Measurements from ENCODE around the gene PLEKHA7. TPM values are rescaled to one million over a fixed set of nuclear protein-coding genes. Genes with fewer than 3 reads are reported as not detected.
"Not testable (repeated sequence)": the region's sequence is repeated elsewhere in the genome, so short reads cannot be mapped to it uniquely, and the experiment has no call there.

Gene PLEKHA7
- total RNA-seq, 1 donor from 2014 or later, result 45.9 TPM

DNA sequence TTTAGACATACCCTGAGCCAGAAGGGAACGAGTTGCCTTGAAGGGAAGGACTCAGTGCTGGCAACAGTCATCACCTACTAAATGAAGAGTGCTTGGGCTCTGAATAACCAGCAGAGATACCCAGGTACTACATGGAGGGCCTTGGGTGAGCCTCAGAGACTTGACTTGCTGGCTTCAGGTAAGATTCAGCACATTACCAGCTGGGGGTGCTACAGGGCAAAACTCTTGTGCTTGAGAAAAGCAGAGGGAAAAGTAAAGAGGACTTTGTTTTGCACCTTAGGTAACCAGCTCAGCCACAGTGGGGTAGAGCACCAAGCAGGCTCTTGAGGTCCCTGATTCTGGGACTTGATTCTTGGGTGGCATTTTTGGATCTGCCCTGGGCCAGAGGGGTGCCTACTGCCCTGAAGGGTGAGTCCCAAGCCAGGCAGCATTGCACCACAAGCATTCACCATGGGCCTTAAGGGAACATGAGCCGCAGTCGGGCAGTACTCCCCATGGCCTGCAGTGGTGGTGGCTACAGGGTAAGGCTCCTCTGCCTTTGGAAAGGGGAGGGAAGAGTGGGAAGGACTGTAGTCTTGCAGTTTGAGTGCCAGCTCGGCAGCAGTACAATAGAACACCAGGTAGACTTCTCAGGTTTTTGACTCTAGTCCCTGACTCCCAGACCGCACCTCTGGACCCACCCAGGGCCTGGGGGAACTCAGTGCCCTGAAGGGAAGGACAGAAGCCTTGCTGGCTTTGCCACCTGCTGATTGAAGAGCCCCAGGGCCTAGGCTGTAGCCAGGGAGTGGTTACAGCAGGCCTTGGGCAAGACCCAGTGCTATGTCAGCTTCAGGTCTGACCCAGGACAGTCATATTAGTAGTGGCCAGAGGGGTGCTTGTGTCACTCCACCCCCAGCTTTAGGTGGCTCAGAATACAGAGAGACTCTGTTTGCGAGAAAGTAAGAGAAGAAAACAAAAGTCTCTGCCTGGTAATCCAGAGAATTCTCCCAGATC lies 22.7 kb upstream of the PLEKHA7 start:
- Histone ChIP-seq H3K9me3 (no peaks in the 10 kb centered on the region), H3K4me1 (no peaks in the 10 kb centered on the region), H3K4me3 (no peak overlapping the region), H3K27ac (no peak overlapping the region), H3K27me3 (no peaks in the 10 kb centered on the region), H3K36me3 (no peaks in the 10 kb centered on the region)
- DNase-seq (ENCODE audit: extremely low spot score in 2 of 2), result no peak
- TF ChIP-seq, protein P1, sequence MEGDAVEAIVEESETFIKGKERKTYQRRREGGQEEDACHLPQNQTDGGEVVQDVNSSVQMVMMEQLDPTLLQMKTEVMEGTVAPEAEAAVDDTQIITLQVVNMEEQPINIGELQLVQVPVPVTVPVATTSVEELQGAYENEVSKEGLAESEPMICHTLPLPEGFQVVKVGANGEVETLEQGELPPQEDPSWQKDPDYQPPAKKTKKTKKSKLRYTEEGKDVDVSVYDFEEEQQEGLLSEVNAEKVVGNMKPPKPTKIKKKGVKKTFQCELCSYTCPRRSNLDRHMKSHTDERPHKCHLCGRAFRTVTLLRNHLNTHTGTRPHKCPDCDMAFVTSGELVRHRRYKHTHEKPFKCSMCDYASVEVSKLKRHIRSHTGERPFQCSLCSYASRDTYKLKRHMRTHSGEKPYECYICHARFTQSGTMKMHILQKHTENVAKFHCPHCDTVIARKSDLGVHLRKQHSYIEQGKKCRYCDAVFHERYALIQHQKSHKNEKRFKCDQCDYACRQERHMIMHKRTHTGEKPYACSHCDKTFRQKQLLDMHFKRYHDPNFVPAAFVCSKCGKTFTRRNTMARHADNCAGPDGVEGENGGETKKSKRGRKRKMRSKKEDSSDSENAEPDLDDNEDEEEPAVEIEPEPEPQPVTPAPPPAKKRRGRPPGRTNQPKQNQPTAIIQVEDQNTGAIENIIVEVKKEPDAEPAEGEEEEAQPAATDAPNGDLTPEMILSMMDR (IDR thresholded peaks at IDR 0.05), result no peak
- TF ChIP-seq POLR2AphosphoS5 (IDR thresholded peaks at IDR 0.05; ENCODE audit: insufficient read depth in 1 of 2, low read depth in 1 of 2) (no peak), POLR2A (IDR thresholded peaks at IDR 0.05) (no peak)
- intact Hi-C loops (cut with DNase I), result no loop called here

DNA sequence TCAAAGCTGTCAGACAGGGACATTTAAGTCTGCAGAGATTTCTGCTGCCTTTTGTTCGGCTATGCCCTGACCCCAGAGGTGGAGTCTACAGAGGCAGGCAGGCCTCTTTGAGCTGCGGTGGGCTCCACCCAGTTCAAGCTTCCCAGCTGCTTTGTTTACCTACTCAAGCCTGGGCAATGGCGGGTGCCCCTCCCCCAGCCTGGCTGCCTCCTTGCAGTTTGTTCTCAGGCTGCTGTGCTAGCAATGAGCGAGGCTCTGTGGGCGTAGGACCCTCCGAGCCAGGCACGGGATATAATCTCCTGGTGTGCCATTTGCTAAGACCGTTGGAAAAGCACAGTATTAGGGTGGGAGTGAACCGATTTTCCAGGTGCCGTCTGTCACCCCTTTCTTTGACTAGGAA lies 19.8 kb upstream of the PLEKHA7 start:
- H3K4me3 ChIP-seq; H3K27ac ChIP-seq; H3K27me3 ChIP-seq; intact Hi-C loops (cut with DNase I); H3K9me3 ChIP-seq; H3K4me1 ChIP-seq; DNase-seq (ENCODE audit: extremely low spot score in 2 of 2); H3K36me3 ChIP-seq: not testable (repeated sequence)

DNA sequence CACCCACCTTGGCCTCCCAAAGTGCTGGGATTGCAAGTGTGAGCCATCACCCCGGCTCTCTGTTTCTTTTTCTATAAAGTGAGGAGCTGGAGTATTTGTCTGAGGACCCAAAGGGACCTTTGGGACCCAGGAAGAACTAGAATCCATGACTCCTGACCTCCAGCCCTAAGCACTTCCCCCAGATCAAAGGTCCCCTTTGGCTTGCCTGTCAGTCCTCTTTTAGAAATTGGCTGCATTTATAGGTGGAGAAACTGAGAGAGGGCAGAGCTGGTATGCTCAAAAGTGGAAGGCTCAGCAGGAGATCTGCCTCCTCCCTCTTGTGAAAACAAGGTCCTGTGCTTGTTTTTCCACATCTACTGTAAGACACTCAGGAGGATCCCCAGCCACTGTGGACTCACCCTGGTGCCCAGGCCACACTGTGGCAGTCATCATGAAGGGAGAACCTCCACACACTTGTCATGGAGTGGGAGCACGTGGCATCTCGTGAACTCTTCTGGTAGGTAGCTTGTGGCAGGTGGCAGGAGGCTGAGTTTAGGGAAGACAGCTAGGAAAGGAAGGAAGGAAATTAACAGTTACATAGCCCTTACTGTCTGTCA lies 12.4 kb upstream of the PLEKHA7 start:
- H3K4me1 ChIP-seq, result no peaks in the 10 kb centered on the region
- intact Hi-C loops (cut with DNase I), result no loop called here
- DNase-seq (ENCODE audit: extremely low spot score in 2 of 2), result no peak
- TF ChIP-seq POLR2AphosphoS5 (IDR thresholded peaks at IDR 0.05; ENCODE audit: insufficient read depth in 1 of 2, low read depth in 1 of 2), result no peak
- TF ChIP-seq POLR2A (IDR thresholded peaks at IDR 0.05), result no peak
- TF ChIP-seq, protein P1 (IDR thresholded peaks at IDR 0.05), result no peak
- no peaks in the 10 kb centered on the region for H3K9me3 ChIP-seq
- no peaks in the 10 kb centered on the region for H3K27me3 ChIP-seq
- H3K27ac ChIP-seq, result no peak overlapping the region
- H3K36me3 ChIP-seq, result no peaks in the 10 kb centered on the region
- H3K4me3 ChIP-seq, result no peak overlapping the region

DNA sequence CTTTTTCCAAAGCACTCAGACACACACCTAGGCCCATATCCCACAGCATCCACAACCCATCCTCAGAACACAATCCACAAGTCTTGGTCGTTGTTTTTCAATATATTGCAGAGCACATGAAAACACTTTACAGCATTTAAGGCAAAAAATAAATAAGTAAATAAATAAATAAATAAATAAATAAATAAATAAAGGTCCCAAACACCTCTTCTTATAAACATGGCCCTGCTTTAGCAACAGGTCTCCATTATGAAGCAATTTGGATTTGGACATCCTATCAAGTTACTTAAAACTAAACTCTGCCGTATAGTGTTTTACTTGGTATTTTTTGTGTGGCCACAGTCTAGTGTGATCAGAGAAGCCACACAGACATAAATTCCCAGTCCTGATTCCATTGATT lies 10.7 kb upstream of the PLEKHA7 start:
- H3K27ac ChIP-seq, result no peak overlapping the region
- no peaks in the 10 kb centered on the region for H3K9me3 ChIP-seq
- no peak for DNase-seq (ENCODE audit: extremely low spot score in 2 of 2)
- intact Hi-C loops (cut with DNase I), result no loop called here
- H3K4me1 ChIP-seq, result no peaks in the 10 kb centered on the region
- H3K27me3 ChIP-seq, result no peaks in the 10 kb centered on the region
- no peaks in the 10 kb centered on the region for H3K36me3 ChIP-seq
- TF ChIP-seq, protein P1 (IDR thresholded peaks at IDR 0.05), result no peak
- no peak for TF ChIP-seq POLR2AphosphoS5 (IDR thresholded peaks at IDR 0.05; ENCODE audit: insufficient read depth in 1 of 2, low read depth in 1 of 2)
- no peak overlapping the region for H3K4me3 ChIP-seq

DNA sequence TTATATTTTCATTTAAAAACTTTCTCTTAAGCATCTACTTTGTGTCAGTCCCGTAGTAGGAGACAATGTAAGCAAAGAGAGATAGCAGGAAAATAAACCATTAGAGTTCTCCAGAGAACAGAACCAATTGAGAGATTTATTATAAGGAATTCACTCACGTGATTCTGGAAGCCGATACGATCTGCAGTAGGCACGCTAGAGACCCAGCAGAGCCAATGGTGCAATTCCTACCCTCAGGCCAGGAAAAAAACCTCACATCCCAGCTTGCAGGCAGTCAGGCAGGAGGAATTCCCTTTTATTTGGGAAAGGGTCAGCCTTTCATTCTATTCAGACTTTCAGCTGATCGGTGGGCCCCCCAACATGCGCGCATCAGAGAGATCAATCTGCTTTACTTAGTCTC lies 7.3 kb upstream of the PLEKHA7 start:
- no peaks in the 10 kb centered on the region for H3K9me3 ChIP-seq
- H3K4me3 ChIP-seq, result no peak overlapping the region
- intact Hi-C loops (cut with DNase I), result no loop called here
- H3K27ac ChIP-seq, result no peak overlapping the region
- no peak for DNase-seq (ENCODE audit: extremely low spot score in 2 of 2)
- H3K4me1 ChIP-seq, result no peaks in the 10 kb centered on the region
- TF ChIP-seq POLR2A (IDR thresholded peaks at IDR 0.05), result no peak
- no peak for TF ChIP-seq POLR2AphosphoS5 (IDR thresholded peaks at IDR 0.05; ENCODE audit: insufficient read depth in 1 of 2, low read depth in 1 of 2)
- TF ChIP-seq, protein P1 (IDR thresholded peaks at IDR 0.05), result no peak
- H3K27me3 ChIP-seq, result no peaks in the 10 kb centered on the region
- H3K36me3 ChIP-seq, result no peaks in the 10 kb centered on the region

All from vagina (tissue), 2 donors.